Ishikawa (cell line): ENCODE measurements around the gene KIF19.
A peak's percentile ranks its signal among the peaks of the same experiment; 100 is the strongest.

Experiments used
- CEBPB ChIP-seq: IDR thresholded peaks from 2 replicates; pipeline ENCODE4 v1.6.1; 2012
- CREB1 ChIP-seq: IDR thresholded peaks from 2 replicates; pipeline ENCODE4 v1.6.1; 2012; ENCODE audit warnings: low read depth
- EGR1 ChIP-seq: IDR thresholded peaks from 2 replicates; pipeline ENCODE4 v1.6.1; 2012
- EP300 ChIP-seq: IDR thresholded peaks from 2 replicates; pipeline ENCODE4 v1.6.1; 2012; ENCODE audit warnings: borderline replicate concordance
- FOXM1 ChIP-seq: IDR thresholded peaks from 2 replicates; pipeline ENCODE4 v1.6.1; 2012; ENCODE audit warnings: low read depth, borderline replicate concordance
- MAX ChIP-seq: IDR thresholded peaks from 2 replicates; pipeline ENCODE4 v1.6.1; 2012
- NFIC ChIP-seq: IDR thresholded peaks from 2 replicates; pipeline ENCODE4 v1.6.1; 2012
- RAD21 ChIP-seq: IDR thresholded peaks from 2 replicates; pipeline ENCODE4 v1.6.1; 2012; ENCODE audit warnings: low read depth
- TAF1 ChIP-seq: IDR thresholded peaks from 2 replicates; pipeline ENCODE4 v1.6.1; 2012; ENCODE audit warnings: low read depth, mild to moderate bottlenecking
- TCF12 ChIP-seq: IDR thresholded peaks from 2 replicates; pipeline ENCODE4 v1.6.1; 2012; ENCODE audit warnings: low read depth
- TEAD4 ChIP-seq: IDR thresholded peaks from 2 replicates; pipeline ENCODE4 v1.6.1; 2012
- USF1 ChIP-seq: IDR thresholded peaks from 2 replicates; pipeline ENCODE4 v1.6.1; 2012
- YY1 ChIP-seq: IDR thresholded peaks from 2 replicates; pipeline ENCODE4 v1.6.1; 2012; ENCODE audit warnings: low read depth
- ZBTB7A ChIP-seq: IDR thresholded peaks from 2 replicates; pipeline ENCODE4 v1.6.1; 2012; ENCODE audit warnings: low read depth
- TF ChIP-seq, protein P1 (sequence below): IDR thresholded peaks from 2 replicates; pipeline ENCODE4 v1.6.1; 2012; ENCODE audit warnings: low read depth, mild to moderate bottlenecking

Gene KIF19, protein sequence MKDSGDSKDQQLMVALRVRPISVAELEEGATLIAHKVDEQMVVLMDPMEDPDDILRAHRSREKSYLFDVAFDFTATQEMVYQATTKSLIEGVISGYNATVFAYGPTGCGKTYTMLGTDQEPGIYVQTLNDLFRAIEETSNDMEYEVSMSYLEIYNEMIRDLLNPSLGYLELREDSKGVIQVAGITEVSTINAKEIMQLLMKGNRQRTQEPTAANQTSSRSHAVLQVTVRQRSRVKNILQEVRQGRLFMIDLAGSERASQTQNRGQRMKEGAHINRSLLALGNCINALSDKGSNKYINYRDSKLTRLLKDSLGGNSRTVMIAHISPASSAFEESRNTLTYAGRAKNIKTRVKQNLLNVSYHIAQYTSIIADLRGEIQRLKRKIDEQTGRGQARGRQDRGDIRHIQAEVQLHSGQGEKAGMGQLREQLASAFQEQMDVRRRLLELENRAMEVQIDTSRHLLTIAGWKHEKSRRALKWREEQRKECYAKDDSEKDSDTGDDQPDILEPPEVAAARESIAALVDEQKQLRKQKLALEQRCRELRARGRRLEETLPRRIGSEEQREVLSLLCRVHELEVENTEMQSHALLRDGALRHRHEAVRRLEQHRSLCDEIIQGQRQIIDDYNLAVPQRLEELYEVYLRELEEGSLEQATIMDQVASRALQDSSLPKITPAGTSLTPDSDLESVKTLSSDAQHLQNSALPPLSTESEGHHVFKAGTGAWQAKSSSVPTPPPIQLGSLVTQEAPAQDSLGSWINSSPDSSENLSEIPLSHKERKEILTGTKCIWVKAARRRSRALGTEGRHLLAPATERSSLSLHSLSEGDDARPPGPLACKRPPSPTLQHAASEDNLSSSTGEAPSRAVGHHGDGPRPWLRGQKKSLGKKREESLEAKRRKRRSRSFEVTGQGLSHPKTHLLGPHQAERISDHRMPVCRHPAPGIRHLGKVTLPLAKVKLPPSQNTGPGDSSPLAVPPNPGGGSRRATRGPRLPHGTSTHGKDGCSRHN

DNA sequence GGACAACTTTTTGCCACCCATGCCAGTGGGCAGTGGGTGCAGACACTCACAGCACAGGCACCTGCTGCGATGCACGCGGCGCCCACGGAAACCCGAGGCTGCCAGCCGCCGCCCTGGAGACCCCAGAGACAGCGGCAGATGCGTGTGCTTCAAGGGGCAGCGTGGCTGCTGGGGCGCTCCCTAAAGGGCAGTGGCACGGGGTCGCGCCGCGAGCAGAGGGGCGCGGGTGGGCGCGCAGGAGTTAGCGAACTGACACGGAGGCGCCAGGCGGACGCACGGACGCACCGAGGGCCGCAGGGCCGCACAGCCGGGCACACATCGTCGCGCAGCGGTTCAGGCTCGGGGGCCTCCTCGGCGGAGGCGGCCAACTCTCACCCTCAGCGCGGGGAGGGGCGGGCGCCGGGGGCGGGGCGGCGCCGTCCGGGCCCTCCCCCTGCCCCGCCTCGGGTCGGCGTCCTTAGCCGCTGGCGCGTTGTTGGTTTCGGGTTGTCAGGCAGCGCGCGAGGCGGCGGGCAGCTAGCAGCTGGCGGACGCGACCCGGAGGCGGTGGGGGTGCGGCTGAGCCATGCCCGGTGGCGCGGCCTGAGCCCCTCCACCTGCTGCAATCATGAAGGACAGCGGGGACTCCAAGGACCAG is at the start of gene KIF19:
Gene KIF19 (plus strand): TSS at position 484 of the 637 bp plus-strand sequence. CDS start 124 bp downstream, at position 608.
- no peak for TF ChIP-seq TCF12
- TF ChIP-seq EP300, result no peak
- 0 out of 2 replicates have a peak, but pooled peaks have one; percentile 40 for TF ChIP-seq ZBTB7A
- TF ChIP-seq, protein P1, sequence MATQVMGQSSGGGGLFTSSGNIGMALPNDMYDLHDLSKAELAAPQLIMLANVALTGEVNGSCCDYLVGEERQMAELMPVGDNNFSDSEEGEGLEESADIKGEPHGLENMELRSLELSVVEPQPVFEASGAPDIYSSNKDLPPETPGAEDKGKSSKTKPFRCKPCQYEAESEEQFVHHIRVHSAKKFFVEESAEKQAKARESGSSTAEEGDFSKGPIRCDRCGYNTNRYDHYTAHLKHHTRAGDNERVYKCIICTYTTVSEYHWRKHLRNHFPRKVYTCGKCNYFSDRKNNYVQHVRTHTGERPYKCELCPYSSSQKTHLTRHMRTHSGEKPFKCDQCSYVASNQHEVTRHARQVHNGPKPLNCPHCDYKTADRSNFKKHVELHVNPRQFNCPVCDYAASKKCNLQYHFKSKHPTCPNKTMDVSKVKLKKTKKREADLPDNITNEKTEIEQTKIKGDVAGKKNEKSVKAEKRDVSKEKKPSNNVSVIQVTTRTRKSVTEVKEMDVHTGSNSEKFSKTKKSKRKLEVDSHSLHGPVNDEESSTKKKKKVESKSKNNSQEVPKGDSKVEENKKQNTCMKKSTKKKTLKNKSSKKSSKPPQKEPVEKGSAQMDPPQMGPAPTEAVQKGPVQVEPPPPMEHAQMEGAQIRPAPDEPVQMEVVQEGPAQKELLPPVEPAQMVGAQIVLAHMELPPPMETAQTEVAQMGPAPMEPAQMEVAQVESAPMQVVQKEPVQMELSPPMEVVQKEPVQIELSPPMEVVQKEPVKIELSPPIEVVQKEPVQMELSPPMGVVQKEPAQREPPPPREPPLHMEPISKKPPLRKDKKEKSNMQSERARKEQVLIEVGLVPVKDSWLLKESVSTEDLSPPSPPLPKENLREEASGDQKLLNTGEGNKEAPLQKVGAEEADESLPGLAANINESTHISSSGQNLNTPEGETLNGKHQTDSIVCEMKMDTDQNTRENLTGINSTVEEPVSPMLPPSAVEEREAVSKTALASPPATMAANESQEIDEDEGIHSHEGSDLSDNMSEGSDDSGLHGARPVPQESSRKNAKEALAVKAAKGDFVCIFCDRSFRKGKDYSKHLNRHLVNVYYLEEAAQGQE, result no peak
- no peak for TF ChIP-seq USF1
- TF ChIP-seq CREB1, result no peak
- no peak for TF ChIP-seq FOXM1

GRCh38 chr17:74276541-74277009 is 49.5 kb upstream of the KIF19 start:
- TF ChIP-seq FOXM1 (no peak), CEBPB (no peak), TEAD4 (no peak), USF1 (no peak), EGR1 (no peak), RAD21 (no peak), TAF1 (no peak)

GRCh38 chr17:74277935-74278334 is 48.1 kb upstream of the KIF19 start:
- TF ChIP-seq FOXM1 (no peak), TAF1 (no peak), NFIC (no peak), EGR1 (no peak), YY1 (no peak), CREB1 (no peak)

GRCh38 chr17:74280093-74280513 is 45.9 kb upstream of the KIF19 start:
- TF ChIP-seq RAD21 (no peak), MAX (no peak), USF1 (no peak), CREB1 (no peak)

DNA sequence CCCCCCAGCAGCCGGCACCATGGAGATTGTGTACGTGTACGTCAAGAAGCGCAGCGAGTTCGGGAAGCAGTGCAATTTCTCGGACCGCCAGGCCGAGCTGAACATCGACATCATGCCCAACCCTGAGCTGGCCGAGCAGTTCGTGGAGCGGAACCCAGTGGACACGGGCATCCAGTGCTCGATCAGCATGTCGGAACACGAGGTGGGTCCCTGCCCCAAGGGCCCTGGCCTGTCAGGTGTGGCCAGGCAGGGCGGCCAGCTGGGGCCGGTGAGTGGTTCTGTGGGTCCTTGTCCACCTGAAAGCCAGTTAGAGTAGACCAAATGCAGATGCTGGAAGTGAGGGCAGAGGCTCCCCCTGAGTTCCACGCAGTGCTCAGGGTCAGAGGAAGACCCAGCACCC is 44.2 kb upstream of the KIF19 start:
- no peak for TF ChIP-seq CREB1
- no peak for TF ChIP-seq TAF1
- TF ChIP-seq MAX, result no peak
- no peak for TF ChIP-seq EGR1
- TF ChIP-seq RAD21, result no peak
- TF ChIP-seq CEBPB, result no peak
- TF ChIP-seq FOXM1, result no peak
- no peak for TF ChIP-seq YY1
- no peak for TF ChIP-seq EP300
- no peak for TF ChIP-seq TCF12
- no peak for TF ChIP-seq ZBTB7A
- no peak for TF ChIP-seq USF1
- TF ChIP-seq, protein P1, result no peak
